Embryonic facial prominence (tissue), 1 donor: Measurements from ENCODE around the gene LNPEP.
"Not testable (repeated sequence)": the region's sequence is repeated elsewhere in the genome, so short reads cannot be mapped to it uniquely, and the experiment has no call there.

Experiments used
- DNase-seq: peaks from one replicate; pipeline ENCODE4 v3.0.0-alpha.2; 2016; ENCODE audit errors: extremely low spot score

The LNPEP gene

GRCh38 chr5:96930058-96930457 lies 5.8 kb upstream of the LNPEP start:
- no peak for DNase-seq

- DNase-seq: no peak
These were observed 5.3 kb upstream of the LNPEP start for GRCh38 chr5:96930589-96930988.

GRCh38 chr5:96931037-96931436 lies 4.8 kb upstream of the LNPEP start:
- DNase-seq: not testable (repeated sequence)

- DNase-seq: no peak
These were observed 4.3 kb upstream of the LNPEP start for GRCh38 chr5:96931605-96932004.

GRCh38 chr5:96932026-96932425 lies 3.9 kb upstream of the LNPEP start:
- no peak for DNase-seq

DNA sequence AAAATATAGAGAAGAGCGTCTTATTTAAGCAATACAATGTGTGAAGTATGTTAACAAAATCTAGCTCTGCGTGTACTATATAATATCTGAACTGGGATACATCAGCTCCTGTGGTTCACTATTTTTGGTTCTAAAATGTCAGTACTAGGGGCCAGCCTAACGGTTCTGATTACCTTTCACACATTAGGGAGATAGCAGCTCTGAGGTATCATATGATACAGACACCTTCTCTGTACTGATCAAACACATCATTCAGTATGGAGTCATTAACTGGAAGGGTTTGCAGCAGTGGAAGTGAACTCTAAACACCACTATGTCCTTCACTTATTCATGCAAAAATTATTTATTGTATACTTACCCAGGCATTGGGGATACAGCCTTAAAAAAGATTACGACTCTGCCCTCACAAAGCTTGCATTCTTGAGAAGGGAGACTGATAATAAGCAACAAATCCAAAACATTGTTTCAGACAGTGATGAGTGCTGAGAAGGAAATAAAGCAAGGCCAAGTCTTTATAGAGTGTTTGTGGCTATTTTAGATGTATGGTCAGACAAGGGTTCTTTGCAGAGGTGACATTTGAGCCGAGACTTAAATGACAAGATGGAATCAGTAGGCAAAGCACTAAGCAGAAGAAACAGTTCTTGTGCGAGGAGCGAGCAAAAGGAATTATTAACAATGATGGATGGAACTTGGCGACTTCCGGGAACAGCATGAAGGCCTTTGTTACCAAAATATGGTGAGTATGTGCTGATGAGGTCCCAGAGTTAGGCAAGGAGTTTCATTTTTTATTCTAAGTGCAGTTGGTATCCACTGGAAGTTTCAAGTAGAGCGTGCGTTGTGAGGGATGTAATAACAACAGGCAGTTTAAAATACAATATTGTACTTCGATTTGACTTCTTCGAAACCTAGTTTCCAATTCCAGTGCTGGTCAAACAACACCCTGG lies 1.8 kb upstream of the LNPEP start:
- no peak for DNase-seq

- peak; percentile 73 for DNase-seq
These were observed 947 bp upstream of the LNPEP start for GRCh38 chr5:96934708-96935558.

DNA sequence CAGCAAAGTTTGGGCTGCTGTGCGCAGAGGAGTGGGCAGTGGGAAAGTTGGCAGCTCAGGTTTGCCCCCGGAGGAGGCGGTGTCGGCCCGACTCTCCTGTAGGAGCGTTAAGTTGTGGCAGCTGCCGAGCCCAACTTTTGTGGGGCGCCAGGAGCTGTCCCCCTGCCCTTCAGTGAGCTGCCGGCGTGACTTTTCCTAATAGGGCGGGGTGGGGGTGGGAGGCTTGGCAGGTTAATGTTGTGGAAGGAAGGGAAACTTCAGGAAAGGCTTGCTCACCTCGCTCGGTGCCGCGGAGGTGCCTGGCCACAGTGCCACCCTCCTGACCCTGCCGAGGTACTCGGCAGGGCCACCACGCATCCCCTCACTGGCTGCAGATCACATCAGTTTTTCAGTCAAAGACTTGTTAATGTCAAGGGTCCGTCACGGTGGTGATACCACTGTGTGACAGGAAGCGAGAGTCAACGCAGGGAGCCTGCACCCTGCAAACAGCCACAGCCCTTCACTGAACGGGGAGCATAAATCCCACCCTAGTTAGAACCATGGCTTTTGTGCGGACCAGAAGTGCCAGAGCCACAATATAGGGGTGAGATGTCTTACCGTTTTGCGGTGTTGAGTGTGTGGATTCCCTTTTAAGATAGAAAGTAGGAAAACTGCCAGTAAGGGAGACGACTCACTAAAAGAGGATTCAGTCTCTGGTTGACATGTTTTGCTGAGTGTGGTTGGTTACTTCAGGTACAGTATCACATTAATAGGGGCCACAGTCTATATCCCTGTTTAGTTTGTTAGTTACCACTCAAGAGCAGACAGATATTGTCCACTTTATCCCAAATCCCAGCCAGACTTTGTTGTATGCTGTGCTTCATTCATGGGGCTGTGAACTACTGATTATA lies 796 bp downstream of the LNPEP start:
- DNase-seq: no peak

- DNase-seq: no peak
These were observed 4.7 kb downstream of the LNPEP start for GRCh38 chr5:96940586-96940985.

DNA sequence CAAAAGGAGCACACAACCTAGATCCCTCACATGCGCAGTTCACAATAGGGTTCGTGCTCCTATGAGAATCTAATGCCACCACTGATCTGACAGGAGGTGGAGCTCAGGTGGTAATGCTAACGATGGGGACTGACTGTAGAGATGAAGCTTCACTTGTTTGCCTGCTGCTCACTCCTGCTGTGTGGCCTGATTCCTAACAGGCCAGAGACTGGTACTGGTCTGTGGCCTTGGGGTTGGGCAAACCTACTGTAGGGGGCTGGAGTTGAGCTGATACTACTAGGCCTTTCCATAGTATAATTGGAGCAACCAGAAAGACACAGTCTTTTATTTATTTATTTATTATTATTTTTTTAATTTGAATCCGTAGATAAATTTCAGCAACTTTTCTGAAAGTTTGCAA lies 5.3 kb downstream of the LNPEP start:
- no peak for DNase-seq

- no peak for DNase-seq
These were observed 6.2 kb downstream of the LNPEP start for GRCh38 chr5:96942078-96942477.

DNA sequence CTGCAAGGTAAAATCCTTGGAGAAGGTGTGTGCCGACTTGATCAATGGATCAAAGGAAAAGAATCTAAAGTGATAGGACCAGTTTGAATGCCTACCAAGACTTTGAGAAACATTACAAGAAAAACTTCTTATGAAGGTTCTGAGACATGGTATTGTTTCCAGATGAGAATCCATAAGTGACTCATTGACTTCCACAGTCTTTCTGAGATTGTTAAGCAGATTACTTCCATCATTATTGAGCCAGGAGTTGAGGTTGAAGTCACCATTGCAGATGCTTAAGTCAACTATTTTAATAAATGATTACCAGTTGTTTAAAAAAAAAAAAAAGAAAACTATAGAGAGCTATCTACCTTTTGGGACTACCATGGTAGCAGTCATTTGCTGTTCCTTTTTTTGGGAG lies 7.0 kb downstream of the LNPEP start:
- DNase-seq: no peak

GRCh38 chr5:96943799-96944198 lies 7.9 kb downstream of the LNPEP start:
- DNase-seq: no peak

GRCh38 chr5:96945144-96945897 lies 9.4 kb downstream of the LNPEP start:
- DNase-seq: no peak

- DNase-seq: no peak
These were observed 10.5 kb downstream of the LNPEP start for GRCh38 chr5:96946381-96946780.

- DNase-seq: no peak
These were observed 16.4 kb downstream of the LNPEP start for GRCh38 chr5:96952118-96952750.

GRCh38 chr5:96952974-96953730 lies 17.3 kb downstream of the LNPEP start:
- no peak for DNase-seq

DNA sequence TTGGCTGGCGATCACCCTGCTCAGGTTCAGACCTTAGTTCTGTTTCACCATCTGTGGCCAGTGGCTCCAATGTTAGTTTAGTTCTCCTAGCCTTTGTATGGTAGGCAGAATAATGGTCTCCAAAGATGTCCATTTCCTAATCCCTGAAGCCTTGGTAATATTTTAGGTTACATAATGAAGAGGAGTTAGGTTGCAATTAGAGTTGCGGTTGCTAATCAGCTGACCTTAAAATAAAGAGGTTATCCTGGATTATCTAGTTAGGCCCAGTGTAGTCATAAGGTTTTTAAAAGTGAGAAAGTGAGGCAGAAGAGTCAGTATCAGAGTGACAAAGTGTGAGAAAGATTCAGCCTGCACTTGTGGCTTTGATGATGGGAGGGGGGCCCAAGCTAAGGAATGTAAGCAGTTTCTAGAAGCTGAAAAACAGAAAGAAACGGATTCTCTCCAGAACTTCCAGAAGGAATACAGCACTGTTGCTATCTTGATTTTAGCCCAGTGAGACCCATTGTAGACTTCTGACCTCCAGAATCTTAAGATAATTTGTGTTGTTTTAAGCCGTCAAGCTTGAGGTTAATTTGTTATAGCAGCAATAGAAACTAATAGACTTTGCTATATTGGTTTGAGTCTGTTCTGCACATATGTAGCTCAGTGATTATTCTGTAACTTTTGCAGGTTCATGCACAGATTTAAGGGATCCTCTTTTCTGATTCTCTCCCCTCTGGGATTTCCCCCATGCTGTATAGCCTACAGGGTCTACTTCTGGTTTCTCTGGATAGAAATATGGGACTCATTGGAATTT lies 21.6 kb downstream of the LNPEP start:
- DNase-seq: no peak

GRCh38 chr5:96958977-96959376 lies 23.1 kb downstream of the LNPEP start:
- DNase-seq: no peak
